Kidney (tissue), 14 donors: ENCODE measurements around the gene AK1. TPM values are rescaled to one million over a fixed set of nuclear protein-coding genes. Genes with fewer than 3 reads are reported as not detected.

Experiments used
- DNase-seq, 5 donors: peaks; one replicate each; pipeline ENCODE4 v3.0.0-alpha.2; 2013 to 2020
- FAIRE-seq: peaks from 2 replicates; lab custom pipeline; 2012; peaks lifted over from hg19 to GRCh38; lab: Jason Lieb, UNC
- H3K27ac ChIP-seq, 2 donors: one replicate each; pipeline ENCODE4 v1.7.0; 2013; ENCODE audit warnings: low read depth in 2 of 2, low read length in 2 of 2, inconsistent platforms in 1 of 2
- H3K27me3 ChIP-seq: one replicate; pipeline ENCODE4 v1.7.1; 2013; ENCODE audit warnings: low read length, inconsistent platforms; ENCODE audit not compliant: control insufficient read depth, insufficient read depth
- H3K36me3 ChIP-seq, 3 donors: one replicate each; pipeline versions ENCODE4 v1.7.0 to v1.7.1; 2013; ENCODE audit warnings: low read length in 3 of 3, control low read depth in 1 of 3, inconsistent platforms in 1 of 3; ENCODE audit not compliant: insufficient read depth in 3 of 3, control insufficient read depth in 2 of 3
- H3K4me1 ChIP-seq, 3 donors: one replicate each; pipeline versions ENCODE4 v1.7.0 to v1.7.1; 2013; ENCODE audit warnings: low read length in 3 of 3, inconsistent platforms in 1 of 3, low read depth in 1 of 3; ENCODE audit not compliant: control insufficient read depth in 2 of 3, insufficient read depth in 2 of 3
- H3K4me3 ChIP-seq, 3 donors: one replicate each; pipeline versions ENCODE4 v1.7.0 to v1.8.1; 2013; ENCODE audit warnings: low read length in 3 of 3, control low read depth in 1 of 3, inconsistent platforms in 1 of 3
- H3K9ac ChIP-seq, 3 donors: one replicate each; pipeline versions ENCODE4 v1.7.0 to v1.7.1; 2013; ENCODE audit warnings: low read length in 3 of 3, control low read depth in 1 of 3, inconsistent platforms in 1 of 3
- H3K9me3 ChIP-seq, 3 donors: one replicate each; pipeline versions ENCODE4 v1.7.0 to v1.7.1; 2013; ENCODE audit warnings: low read length in 3 of 3, control low read depth in 1 of 3, inconsistent platforms in 1 of 3; ENCODE audit not compliant: control insufficient read depth in 2 of 3, insufficient read depth in 1 of 3
- intact Hi-C: fragments of 100-400 bp; cut with DNase I; formaldehyde crosslinking; loops from one replicate; pipeline ENCODE4 v1.11.1; 2022
- polyA plus RNA-seq: library from polyadenylated mRNA; stranded (reverse); fragments of 350-450 nt; fragmentation: Illumina TruSeq; extraction: RNeasy Lipid Tissue Mini Kit (QIAGEN cat#74804); gene quantifications from one replicate; pipeline ENCODE4 v1.2.3, GENCODE V29; 2014; ENCODE audit warnings: low read depth, low replicate concordance; ENCODE audit not compliant: insufficient read depth
- total RNA-seq: library from RNA; stranded (reverse); fragmentation: NEBNext Ultra II Directional; extraction: Animal tissue kit (Norgen Biotek cat#: 25700); gene quantifications from one replicate; pipeline ENCODE4 v1.2.1, GENCODE V29; 2021
- TF ChIP-seq, protein P1 (sequence below): IDR thresholded peaks from 3 replicates; pipeline ENCODE4 v1.5.1; 2012; ENCODE audit warnings: mild to moderate bottlenecking, moderate library complexity, borderline replicate concordance; ENCODE audit not compliant: insufficient read depth; ENCODE audit errors: extremely low read depth
- donor health status: control.
- donor health status: control.
- donor health status: control.
- donor health status: control.
- donor health status: control.
- donor health status: DM: yes; HTN: yes; CAD: no.
- donor health status: Normal renal cell carcinoma (clear cell type).

AK1 gene
- total and polyA plus RNA-seq, 2 donors from 2014 or later: 77.9 to 185 TPM

DNA sequence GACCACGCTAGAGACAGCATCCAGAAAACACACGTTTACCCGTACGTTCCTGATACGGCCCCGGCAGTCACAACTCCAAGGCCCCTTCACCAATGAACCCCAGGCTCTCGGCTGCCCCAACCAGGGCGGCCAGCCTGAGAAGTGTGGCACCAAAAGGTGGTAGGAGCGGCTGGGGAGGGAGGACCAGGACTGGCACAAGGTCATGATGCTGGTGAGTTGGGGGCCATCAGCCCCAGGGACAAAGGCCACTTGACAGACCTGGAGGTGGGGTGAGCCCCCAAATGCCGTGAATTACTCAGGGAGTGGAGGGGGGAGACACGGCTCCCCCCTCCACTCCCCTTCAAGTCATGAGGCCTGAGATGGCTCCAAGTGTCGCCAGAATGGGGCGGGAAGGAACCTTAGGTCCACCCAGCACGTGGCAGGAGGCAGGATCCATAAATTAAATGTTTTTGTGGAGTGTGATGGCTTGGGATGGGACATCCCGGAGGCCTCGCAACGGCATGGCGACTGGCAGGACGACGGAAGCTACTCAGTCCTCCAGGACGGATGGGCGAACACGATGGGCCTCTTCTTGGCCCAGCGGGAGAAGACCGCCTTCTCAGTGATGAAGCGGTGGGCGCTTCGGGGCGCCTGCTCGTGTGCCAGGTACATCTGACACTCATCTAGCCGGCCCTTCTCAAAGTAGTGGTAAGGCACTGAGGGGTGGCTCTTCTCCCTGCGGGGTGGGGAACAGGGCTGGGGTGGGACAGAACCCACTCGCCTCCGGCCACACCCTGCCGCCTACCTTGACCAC is 30.6 kb upstream of the AK1 start:
- no peaks in the 10 kb centered on the region for H3K36me3 ChIP-seq
- H3K9ac ChIP-seq: no peak overlapping the region
- FAIRE-seq: no peak
- H3K9me3 ChIP-seq: no peaks in the 10 kb centered on the region
- TF ChIP-seq, protein P1, sequence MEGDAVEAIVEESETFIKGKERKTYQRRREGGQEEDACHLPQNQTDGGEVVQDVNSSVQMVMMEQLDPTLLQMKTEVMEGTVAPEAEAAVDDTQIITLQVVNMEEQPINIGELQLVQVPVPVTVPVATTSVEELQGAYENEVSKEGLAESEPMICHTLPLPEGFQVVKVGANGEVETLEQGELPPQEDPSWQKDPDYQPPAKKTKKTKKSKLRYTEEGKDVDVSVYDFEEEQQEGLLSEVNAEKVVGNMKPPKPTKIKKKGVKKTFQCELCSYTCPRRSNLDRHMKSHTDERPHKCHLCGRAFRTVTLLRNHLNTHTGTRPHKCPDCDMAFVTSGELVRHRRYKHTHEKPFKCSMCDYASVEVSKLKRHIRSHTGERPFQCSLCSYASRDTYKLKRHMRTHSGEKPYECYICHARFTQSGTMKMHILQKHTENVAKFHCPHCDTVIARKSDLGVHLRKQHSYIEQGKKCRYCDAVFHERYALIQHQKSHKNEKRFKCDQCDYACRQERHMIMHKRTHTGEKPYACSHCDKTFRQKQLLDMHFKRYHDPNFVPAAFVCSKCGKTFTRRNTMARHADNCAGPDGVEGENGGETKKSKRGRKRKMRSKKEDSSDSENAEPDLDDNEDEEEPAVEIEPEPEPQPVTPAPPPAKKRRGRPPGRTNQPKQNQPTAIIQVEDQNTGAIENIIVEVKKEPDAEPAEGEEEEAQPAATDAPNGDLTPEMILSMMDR: no peak
- DNase-seq: peak in 1 of 5 donors; percentile 60
- intact Hi-C loops: no loop called here
- H3K27me3 ChIP-seq: no peaks in the 10 kb centered on the region
- H3K4me3 ChIP-seq: no peak overlapping the region
- H3K4me1 ChIP-seq: peaks cover 4 to 31% (median 31%) of the 10 kb centered on the region in 3 donors
- H3K27ac ChIP-seq: no peak overlapping the region

DNA sequence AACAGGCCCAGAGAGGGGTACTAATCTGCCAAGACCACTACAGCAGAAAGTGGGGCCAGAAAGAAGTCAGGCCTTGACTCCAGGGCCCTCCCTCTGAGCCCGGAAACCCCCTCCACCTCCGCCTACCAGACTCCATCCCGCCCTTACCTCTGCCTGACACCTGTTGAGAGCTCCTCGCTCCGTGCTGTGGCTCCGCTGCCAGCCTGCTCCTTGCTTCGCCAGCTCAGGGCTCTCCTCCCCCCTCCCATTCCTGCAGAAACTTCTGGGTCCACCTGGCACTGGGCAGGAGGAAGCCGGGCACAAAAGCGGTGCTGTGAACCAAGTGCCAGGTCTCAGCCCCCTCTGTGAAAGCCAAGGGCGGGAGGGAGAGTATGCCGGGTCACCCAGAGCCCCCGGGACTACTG is 28.3 kb upstream of the AK1 start:
- Histone ChIP-seq H3K4me3 (no peak overlapping the region), H3K27ac (peak overlapping the region; percentile 80 to 85), H3K9ac (peak overlapping the region in 1 of 3 donors; percentile 67), H3K27me3 (no peaks in the 10 kb centered on the region), H3K36me3 (no peaks in the 10 kb centered on the region), H3K9me3 (no peaks in the 10 kb centered on the region), H3K4me1 (peaks cover 4 to 31% (median 31%) of the 10 kb centered on the region in 3 donors)
- TF ChIP-seq, protein P1: no peak
- peak in 2 of 5 donors; percentile 65 to 83 for DNase-seq
- intact Hi-C loops: no loop called here
- no peak for FAIRE-seq

DNA sequence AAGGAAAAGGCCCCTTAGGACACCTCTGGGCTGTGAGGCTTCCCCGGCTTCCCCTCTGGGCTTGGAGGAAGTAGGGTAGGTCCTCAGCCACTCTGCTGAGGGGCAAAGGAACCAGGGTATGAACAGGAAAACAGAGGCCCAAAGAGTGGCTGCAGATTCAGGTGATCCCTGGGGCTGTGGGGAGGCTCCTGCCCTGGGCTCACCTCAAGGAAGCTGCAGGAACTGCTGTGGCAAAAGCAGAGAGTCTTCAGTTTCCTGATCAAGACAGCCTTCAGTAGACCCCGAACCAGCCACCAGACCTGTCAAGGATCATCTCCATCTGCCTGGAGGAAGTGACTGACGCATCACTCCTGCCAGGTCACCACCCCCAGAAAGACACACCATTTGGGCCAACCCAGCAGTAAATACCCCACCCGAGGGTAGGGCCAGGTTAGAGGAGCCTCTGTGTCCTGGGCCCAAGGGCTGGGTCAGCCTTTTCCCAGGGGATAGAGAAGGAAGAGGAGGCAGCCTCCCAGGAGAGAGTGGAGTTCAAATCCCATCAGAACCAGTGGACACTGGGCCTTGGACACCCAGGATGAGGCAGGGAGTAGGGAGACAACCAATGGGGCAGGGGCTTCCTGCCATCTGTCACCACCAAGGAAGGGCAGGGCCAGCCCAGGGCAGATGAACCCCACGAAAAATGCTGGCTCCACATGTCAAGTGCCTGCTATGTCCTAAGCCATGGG is 27.7 kb upstream of the AK1 start:
- peaks cover 4 to 31% (median 31%) of the 10 kb centered on the region in 3 donors for H3K4me1 ChIP-seq
- FAIRE-seq (no peak), DNase-seq (peak in 1 of 5 donors; percentile 50)
- TF ChIP-seq, protein P1: no peak
- H3K9me3 ChIP-seq: no peaks in the 10 kb centered on the region
- H3K27ac ChIP-seq: peak overlapping the region; percentile 80 to 85
- no peak overlapping the region for H3K4me3 ChIP-seq
- H3K27me3 ChIP-seq: no peaks in the 10 kb centered on the region
- peak overlapping the region in 2 of 3 donors; percentile 19 to 67 for H3K9ac ChIP-seq
- H3K36me3 ChIP-seq: no peaks in the 10 kb centered on the region
- intact Hi-C loops: no loop called here
